GM21619 (cell line): ENCODE data around the gene ADGRG2.
"Not testable (repeated sequence)": the region's sequence is repeated elsewhere in the genome, so short reads cannot be mapped to it uniquely, and the experiment has no call there.

Experiments used
- ATAC-seq: cut with Tn5 transposase; IDR thresholded peaks from one replicate; pipeline ENCODE4 v1.9.1; 2021; ENCODE audit not compliant: unreplicated experiment

Gene ADGRG2

GRCh38 chrX:19085666-19086065 lies 36.6 kb downstream of the ADGRG2 start:
- no peak for ATAC-seq

DNA sequence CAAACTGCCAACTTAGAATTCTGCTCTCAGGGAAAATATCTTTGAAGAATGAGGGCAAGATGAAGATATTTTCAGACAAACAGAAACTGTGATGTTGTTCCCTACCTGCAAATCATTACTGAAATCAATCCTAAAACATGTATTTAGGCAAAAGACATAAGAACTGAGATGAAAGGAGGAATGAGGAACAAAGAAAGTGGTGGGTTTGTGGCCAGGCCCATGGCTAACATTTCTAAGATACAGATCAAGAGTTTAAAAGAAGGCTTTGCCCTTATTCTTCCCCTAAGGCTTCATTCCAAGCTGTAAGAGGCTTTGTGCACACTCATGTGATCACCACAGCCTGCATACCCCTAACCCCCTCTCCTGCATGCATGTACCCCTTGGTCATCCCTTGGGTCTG lies 46.5 kb downstream of the ADGRG2 start:
- no peak for ATAC-seq

DNA sequence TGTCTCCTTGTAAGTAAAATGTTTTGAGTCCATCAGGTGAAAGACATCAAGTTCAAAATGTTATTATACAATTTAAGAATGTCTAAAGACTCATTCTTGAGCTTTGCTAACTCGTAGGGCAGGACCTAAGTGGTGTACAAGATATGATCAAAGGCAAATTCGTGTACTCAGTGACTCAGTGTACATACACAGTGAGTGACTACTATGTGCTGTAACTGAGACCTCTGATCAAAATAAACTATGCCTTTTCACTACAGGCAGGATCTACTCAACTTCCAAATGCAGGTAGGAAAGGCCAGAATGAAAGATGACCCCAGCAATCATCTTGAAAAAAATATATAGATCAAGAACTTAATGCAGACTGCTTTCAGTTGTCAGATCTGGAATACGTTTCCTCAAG lies 49.9 kb downstream of the ADGRG2 start:
- ATAC-seq, result no peak

DNA sequence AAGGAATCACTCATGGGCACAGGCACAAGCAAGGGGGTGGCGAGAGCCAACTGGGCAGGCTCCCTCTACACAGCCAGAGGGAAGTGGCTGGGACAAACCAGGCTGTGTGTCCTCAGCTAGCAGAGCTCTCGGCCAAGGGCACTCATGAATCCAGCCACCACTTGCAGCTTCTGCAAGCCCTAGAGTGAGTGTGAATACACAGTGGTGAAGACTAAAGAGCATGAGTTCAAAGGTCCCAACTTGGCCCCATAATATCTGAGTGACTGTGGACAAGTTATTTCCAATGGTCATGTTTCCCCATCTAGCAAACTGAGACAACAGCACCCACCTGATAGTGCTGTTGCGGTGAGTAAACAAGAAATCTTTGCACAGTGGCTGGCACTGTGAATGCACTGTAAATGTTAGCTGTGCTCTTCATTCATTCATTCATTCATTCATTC lies 51.7 kb downstream of the ADGRG2 start:
- ATAC-seq, result no peak

- not testable (repeated sequence) for ATAC-seq
These were observed 55.3 kb downstream of the ADGRG2 start for GRCh38 chrX:19066987-19067386.

DNA sequence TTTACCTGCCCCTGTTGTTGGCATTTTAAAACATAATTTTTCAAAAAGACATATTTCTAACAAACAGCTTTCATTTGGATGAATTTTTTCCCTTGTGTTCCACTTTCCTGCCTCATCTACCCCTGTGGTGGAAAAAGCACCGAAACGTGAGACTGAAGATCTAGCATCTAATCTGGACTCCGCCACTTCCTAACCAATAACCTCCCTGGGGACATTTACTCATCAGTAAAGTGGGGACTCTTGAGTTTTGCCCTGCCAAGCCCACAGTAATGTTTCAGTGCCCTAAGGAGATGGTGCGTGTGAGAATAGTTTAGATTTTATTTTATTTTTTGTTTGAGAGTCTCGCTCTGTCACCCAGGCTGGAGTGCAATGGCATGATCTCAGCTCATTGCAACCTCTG lies 56.7 kb downstream of the ADGRG2 start:
- ATAC-seq, result peak; percentile 56

GRCh38 chrX:19064175-19064574 lies 58.1 kb downstream of the ADGRG2 start:
- ATAC-seq, result no peak

DNA sequence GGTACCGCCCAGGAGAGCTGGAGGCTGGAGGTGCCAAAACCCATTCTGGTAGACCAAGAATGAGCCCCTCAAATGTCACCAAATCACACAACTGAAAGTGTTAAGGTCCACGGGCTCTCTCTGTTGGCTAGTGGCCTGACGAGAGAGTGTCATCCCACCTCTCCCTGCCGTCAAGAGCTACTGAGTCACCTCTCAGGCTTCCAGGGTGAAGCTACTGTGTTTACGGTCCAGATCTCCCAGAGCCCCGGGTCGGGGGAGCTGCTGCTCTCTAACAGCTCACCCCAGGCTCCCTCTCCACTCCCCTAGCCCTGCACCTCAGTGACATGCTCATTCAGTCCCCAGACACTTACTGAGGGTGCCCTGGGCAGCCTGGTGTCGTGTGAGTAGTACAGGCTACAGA lies 59.2 kb downstream of the ADGRG2 start:
- no peak for ATAC-seq

GRCh38 chrX:19059067-19059466 lies 63.2 kb downstream of the ADGRG2 start:
- no peak for ATAC-seq

- no peak for ATAC-seq
These were observed 64.4 kb downstream of the ADGRG2 start for GRCh38 chrX:19057856-19058255.

DNA sequence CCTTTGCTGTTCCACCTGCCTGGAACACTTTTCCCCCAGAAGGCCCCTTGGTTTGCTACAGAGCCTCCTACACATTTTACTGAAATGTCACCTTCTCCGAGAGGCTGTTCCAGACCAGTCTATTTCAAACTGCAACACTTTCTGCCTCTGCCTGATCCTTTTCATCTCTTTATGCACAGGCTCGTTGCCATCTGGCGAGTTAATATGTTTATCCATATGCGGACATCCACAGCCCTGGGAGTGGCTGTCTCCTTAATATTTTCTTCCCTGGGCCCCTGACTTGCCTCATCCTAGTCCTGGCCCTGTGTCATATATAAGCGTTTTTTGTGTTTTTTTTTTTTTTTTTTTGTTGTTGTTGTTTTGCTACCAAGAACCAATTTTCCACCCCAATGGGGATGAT lies 73.2 kb downstream of the ADGRG2 start:
- no peak for ATAC-seq

DNA sequence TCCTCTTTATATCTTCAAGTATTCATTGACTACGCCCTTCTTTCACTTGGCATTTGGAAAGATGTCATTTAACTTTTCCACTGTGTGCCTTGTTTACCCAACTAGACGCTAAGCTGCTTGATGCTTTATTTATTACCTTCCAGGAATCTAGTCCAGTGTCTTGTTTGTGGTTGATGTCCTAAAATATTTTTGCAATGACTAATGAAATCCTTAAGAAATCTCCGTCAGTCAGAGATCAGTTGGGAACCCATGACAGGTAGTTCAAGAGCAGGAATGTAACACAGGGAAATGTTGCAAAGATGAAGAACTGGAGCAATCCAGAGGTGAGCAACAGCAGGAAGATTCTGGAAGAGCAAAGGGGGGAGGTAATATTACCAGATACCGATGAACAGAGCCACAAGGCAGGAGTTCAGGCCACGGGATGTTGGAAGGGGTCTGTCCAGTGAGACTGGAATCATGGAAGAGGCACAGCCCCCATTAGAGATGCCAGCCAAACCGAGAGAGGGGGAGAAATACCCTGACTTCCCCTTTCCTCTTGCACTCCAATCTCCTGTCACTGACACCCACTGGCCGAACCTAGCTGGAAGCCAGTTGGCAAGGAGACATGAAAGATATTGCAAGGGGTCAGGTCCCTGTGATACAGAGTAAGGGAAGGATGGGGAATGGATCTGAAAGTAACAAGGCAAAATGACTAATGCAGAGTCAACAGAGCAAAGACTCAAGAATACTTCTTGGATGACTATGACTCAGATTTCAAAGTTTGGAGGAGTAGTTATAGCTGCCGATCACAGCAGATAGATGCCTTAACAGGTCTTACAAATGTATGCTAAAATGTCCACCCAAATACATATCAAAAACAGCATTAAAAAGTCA lies 75.7 kb downstream of the ADGRG2 start:
- ATAC-seq, result no peak

DNA sequence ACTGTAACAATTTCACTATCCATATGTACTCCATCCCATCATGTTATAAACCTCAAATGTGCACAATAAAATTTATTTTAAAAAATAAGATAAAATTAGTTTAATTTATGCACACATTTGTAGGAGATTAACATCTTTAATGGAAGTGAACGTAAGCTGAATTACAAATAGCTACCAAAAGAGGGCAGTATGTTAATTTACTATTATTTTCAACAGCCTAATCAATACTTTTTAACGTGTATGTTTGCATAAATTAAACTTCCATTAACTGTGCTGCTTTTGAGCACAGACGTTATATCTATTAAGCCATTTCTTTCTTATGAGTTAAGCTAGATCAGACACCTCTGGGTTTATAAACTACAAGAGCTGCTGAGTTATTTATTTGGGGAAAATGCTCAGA lies 81.9 kb downstream of the ADGRG2 start:
- ATAC-seq, result no peak

DNA sequence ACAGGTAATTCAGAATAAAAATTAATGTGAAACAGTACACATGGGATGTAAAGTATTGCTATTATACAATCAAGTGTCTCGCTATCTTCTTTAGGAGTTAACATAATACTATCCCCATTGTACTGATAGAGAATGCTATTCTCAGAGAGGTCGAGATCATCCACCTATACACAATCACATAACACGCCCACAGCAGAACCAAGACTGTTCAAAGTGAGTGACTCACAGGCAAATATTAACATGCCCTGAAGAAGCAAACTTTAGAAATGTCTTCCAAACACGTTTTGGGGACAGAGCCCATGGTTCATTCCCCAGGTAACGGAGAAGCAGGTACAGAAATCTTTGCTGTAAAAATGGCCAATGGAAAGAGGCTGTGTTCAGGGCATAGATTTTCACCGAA lies 88.2 kb downstream of the ADGRG2 start:
- ATAC-seq, result no peak

GRCh38 chrX:19030805-19031204 lies 91.5 kb downstream of the ADGRG2 start:
- no peak for ATAC-seq

DNA sequence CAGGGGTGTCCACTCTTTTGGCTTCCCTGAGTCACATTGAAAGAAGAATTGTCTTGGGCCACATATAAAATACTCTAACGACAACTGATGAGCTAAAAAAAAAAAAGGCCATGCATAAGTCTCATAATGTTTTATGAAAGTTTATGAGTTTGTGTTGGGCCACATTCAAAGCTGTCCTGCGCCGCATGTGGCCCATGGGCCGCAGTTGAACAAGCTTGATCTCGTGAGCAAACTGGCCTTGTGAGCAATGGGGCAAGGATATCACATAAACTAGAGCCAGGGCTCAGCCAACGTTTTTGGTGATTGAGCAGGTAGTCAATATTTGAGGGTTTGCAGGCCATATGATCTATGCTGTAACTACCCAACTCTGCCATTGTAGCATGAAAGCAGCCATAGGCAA lies 93.7 kb downstream of the ADGRG2 start:
- no peak for ATAC-seq

DNA sequence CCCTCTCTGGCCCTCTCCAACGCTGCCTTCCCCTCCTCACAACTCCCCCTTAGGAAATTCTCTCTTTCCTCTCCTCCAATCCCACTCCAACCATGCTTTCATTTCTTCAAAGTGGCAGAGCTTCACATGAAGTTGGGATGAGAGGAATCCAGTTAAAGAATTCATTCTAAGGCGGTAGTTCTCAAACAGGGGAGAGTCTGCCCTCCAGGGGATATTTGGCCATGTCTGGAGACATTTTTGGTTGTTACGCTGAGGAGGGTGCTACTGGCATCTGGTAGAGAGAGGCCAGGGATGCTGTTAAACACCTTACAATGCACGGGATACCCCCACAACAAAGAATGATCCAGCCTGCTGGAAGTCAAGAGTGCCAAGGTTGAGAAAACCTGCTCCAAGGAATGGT lies 97.9 kb downstream of the ADGRG2 start:
- ATAC-seq, result no peak

GRCh38 chrX:19019996-19020395 lies 102.3 kb downstream of the ADGRG2 start:
- ATAC-seq, result no peak

DNA sequence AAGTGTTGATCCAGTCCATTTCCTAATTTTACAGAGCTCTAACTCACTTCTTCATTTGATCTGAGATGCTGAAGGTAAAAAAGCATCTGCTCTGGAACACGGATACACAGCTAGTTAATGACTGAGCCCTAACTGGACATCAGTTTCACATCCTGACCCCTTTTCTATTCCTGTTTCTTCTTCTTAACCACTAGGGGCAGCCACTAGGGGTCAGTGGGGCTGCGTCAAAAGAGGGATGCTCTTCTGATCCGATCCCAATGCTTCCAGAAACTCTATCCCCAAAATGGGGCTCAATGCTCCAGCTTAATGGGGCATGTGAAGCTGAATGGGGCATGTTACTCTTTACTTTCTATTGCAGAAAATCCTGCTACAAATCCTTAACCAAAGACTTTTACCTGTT lies 105.0 kb downstream of the ADGRG2 start:
- no peak for ATAC-seq

DNA sequence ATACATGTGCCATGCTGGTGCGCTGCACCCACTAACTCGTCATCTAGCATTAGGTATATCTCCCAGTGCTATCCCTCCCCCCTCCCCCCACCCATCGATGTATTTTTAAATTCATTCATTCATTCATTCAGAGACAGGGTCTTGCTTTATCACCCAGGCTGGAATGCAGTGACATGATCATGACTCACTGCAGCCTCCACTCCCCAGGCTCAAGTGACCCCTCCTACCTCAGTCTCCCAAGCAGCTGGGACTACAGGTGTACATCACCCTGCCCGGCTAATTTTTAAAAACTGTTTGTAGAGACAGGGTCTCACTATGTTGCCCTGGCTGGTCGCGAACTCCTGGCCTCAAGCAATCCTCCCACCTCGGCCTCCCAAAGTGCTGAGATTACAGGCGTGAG lies 105.7 kb downstream of the ADGRG2 start:
- not testable (repeated sequence) for ATAC-seq

GRCh38 chrX:19007868-19008267 lies 114.4 kb downstream of the ADGRG2 start:
- no peak for ATAC-seq

- ATAC-seq, result no peak
These were observed 115.3 kb downstream of the ADGRG2 start for GRCh38 chrX:19007011-19007410.

- ATAC-seq, result no peak
These were observed 116.4 kb downstream of the ADGRG2 start for GRCh38 chrX:19005909-19006308.
